Measurements from ENCODE around the gene MYH7.
"Not testable (repeated sequence)": the region's sequence is repeated elsewhere in the genome, so short reads cannot be mapped to it uniquely, and the experiment has no call there.

MYH7 gene

DNA sequence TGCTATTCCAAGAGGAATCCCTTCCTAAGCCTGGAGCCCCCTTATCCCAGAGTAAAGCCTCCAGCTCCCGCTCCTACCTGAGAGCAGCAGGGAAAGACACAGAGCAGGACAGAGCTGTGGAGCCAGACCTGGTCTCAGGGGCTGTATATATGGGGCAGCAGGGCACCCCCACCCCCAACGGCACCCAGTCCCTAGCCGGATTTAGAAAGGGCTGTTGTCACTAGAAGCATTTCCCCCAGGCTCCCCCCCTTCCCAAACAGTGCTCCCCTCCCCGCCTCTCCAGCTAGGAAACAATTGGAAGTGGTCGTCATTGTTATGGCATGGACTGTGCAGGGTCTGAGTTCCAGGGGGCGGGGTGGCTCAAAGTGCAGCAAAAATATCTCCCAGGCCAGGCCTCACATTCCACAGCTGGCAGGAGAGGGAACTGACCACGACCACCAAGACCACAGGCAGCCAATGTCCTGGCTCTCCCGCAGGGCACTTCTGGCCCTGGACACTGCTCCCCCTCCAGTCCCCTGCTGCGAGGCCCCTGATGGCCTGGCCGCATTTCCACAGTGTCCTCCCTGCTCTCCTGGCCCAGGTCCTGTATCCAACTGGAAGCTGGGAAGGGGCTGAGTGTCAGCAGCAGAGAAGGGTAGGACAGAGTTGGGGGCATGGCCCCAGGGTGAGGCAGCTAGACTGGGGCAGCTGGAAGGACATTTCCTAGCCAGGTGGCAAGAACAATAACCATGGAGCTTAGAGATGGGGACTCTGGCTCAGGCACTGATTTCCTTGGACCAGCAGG lies at the start of gene MYH7:
MYH7 (minus strand) TSS at position 118 of the 784 bp plus-strand sequence. CDS start 1,928 bp downstream, outside the sequence.
- no peak for DNase-seq

DNA sequence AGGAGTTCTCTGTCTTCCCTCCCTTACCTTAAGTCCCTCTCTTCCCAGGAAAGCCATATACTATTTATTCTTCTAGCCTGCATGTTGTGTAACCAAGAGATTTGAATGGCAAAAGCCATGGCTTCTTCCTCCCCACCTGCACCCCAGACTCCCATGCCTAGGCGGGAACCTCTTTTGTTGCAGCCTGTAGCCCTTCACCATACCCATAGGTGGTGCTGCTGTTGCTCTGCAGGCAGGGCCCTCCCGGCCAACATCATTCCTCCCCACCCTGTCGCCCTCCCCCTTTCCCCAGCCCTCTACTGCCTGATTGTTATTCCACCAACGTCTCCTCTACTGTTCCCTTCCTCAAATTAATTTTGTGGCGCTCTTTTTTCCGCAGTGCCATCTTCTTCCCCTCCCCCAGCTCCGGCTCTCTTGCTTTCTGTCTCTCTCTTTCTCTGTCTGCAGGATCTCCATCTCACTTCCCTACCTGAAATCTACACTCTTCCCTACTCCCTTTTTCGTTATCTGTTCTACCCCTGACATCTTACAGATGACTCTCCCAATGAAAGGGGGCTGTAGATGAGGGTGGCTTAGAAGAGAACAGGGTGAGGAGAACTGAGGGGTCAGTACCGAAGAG lies 47.9 kb upstream of the MYH7 start:
- peak; percentile 73 for DNase-seq

DNA sequence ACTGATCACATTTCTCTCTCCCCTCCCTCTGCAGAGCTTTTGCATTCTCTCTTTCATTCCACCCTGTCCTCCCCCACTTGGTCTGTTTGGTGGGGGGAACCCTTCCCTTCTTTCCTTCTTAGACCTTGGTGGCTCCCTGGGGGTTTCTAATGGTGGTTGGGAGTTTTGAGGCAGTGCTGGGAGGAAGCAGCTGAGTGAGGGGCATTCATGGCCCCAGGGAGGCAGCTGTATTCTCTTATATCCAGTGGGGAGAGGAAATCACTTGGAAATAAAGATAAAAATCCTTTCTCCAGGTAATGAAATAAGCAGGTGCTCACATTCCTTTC lies 47.3 kb upstream of the MYH7 start:
- no peak for DNase-seq

DNA sequence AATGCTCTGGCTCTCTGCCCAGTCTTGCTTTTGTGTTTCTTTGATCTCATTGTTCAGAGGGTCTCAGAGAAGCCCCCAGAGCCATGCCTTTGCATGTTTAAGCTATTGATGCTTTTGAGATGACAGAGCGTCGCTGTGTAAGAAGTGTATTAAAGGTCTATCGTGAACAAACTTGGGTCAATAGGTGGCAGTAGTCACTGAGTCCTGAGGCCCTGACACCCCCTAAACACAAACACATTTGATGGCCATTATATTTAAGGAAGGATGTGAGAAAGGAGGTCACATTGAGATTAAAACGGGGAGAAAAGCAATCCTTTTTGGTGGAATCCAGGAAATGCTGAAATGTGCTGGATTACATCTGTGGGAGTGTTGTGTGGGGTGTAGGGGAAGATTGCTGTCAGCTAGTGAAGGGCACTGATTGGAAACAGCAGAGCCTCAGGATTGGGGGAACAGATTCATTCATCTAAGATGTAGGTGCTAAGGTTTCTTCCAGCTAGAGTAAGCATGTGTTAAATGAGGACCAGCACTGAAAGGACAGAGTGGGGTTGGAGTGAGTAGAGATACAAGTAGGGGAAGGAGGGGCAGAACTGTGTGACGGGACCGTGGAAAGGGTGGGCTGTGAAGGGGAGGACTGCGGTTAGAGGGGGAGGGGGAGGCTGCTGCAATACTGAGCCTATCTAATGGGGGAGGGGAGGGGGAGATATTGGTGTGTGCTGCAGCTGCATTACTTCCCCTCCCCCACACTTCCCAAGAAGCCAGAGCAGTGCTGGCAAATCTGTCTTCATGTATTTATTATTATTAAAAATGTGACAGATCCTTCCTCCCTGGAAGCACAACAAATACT lies 46.7 kb upstream of the MYH7 start:
- DNase-seq, result no peak

DNA sequence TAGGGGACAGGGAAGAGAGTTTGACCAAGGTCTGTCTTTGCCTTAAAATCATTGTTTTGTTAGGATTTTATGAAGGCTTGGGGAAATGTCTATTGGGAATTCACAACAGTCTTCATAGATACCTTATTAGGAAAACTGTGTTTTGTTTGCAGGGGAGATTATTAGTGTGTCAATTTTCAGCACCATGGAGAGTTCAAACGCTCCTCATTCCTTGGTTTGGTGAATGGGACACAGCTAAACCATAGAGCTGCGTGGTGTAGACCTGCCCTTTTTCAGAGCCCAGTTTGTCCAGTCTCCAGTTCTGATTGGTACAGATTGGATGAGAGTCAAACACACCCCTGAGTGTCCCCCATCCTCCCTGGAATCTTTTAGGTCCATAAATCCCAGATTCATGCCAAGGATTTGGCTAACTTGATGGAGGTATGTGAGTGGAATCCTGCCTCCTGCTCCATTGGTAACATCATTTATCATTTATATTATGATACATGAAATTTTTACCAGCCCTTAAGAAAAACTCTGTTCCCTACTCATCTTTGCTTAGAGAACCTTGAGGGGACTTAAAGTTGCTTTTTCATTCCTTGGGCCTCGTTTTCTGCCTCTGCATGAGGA lies 46.0 kb upstream of the MYH7 start:
- DNase-seq, result no peak

DNA sequence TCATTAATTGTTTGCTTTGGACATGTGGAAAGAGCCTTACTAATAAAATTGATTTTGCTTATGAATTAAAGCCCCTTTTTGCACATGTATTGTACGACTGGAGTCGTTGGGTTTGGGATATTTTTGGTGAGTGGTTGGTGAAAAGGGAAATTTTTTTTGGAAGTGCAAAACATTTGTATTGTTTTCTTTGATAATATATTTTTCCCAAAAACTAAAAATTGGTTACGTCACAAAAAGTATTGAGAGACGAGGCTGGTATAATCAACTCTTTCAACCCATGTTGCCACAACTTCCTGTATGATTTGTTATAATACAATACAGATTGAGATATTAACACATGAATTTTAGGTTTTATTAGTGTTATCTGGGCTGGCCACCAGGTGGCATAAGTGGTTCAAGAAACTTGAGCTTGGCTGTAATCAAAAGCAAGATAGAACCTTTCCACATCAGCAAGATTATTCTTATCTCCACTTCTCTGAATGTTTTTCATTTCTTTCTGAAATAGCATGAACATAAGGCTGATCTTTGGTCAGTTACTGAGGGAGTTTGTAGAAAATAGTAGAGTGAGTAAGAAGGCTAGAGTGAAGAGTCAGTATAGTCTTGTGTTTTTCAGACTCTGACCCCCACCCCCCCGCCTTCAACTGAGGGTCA lies 42.8 kb upstream of the MYH7 start:
- peak; percentile 30 for DNase-seq

DNA sequence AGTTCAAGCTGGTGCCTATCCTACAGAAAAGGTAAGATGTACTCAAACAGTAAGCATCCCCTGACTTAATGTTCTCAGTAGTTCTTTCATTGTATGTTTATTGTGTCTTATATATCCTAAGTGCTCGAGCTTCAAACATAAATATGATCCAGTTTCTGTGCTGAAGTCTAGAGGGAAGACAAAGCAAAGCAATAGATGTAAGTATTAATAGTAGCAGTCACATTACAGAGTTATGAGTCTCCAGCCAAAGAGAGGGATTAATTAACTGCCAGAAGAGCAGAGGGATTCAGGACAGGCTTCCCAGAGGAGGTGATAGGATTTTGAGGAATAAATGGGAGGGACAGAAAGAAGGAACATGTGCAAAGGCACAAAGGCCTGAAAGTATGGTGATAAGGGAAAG lies 35.5 kb upstream of the MYH7 start:
- no peak for DNase-seq

DNA sequence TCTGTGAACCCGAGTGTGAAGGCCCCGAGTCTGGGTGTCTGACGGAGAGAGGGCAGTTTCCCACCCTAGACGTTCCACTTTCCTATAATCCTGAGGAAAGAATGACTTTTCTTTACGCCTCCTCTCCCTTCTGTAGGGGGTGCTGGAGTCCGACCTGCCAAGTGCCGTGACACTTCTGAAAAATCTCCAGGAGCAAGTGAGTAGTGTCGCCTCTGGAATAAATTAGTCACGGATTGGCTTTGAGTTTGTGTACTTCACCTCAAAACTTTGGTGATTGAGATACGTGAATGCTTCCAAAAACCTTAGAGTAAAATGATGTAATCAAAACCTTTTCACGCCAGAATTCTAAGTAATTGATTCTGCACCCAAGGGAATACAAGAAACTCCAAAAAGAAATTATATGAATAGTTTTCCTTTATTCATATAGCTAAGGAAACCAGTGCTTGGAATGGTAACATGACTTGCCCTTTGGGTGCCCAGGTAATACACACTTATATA lies 34.5 kb upstream of the MYH7 start:
- no peak for DNase-seq

DNA sequence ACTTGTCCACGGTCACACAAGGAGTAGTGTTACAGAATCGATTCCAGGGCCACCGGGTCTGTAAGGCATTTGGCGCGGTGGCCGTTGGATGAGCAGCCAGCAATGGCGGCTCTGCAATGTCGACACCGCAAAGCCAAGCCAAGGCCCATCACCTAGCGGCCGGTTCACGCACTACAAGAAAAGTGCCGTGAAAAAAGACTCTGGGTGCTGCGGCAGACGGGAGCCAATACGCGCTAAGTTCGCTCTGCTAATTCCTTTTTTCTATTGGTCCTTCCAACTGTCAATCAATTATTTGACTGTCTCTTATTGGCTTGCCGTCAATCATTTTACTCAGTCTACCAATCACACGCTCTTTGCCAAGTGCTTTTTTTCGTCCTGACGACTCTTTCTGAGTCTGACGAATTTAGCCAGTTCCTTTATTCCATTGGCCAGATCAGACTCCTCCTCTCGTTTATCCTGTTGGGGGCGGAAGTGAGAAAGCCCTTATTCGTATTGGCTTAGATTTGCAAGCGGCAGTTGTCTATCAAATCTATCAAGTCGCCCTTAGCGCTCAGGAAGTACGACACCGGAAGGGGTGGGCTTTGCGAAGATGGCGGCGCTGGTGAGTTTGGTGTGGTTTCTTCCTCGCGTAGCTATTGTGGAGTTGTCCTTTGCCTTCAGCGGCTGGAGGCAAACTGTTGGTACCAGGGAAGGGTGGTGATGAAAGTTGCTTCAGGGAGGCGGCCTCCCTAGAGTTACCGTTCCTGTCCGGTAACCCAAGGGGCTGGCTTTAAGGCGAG lies 33.9 kb upstream of the MYH7 start, which contains the start of gene NGDN:
NGDN (plus strand) TSS at position 577 of the 779 bp plus-strand sequence; CDS start at position 590, 13 bp downstream.
- DNase-seq, result peak; percentile 100

DNA sequence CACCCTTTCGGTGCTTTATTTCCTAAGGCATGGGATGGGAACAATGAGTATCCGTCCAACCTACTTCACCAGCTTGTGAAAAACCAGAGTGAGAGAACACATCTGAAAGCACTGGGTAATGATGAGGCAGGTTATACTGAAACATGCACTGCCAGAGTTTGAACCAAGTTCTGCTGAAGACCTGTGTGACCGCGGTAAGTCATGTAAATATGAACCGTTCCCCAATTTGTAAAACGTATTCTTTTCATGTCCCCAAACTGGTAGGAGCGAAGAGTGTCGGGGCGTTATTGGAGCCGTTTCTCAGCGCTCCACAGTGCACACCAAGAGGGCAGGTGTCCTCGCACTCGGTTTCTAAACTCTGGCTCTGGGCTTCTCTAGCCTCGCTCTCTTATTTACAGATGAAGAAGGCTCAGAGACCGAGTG lies 33.3 kb upstream of the MYH7 start:
- DNase-seq, result no peak

DNA sequence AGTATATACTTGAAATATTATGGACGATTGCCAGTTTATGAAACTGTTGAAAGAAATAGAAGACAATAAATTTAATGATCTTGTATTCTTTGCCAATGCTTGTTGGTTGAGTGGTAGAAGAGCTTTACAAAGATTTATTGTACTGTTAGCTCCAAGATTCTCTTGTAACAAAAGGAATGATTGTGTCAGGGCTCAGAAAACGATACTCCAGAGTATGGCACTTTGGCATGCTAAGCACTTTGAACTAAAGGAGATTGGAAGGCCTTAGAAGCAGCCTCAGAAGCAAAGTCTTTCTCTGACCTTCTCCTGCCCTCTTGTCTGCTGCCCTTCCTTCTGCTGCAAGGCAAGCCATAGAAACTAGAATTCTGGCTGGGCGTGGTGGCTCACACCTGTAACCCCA lies 29.8 kb upstream of the MYH7 start:
- DNase-seq, result no peak

DNA sequence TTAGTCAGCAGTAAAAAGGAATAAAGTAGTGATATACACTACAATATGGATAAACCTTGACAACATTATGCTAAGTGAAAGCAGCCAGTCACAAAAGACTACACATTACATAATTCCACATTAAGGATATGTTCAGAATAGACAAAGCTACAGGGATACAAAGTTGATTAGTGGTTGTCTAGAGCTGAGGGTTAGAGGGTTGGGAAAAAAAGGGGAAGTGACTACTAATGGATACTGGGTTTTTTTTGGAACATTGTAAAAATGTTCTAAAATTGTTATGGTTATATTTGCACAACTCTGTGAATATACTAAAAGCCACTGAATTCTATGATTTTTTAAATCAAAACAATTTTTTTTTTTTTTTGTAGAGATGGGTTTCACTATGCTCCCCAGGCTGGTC lies 29.2 kb upstream of the MYH7 start:
- DNase-seq, result no peak

DNA sequence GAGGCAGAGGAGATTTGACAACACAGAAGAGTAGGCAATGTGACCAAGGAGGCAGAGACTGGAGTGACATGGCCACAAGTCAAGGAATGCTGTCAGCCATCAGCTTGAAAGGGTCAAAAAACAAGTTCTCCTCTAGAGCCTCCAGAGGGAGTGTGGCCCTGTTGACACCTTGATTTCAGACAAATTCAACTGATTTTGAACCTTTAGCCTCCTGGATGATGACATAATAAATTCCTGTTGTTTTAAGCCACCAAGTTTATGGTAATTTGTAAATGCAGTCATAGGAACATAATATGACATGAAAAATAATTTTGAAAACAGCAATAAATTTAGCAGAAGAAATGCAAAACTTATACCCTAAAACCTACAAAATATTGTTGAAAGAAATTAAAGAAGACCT lies 25.5 kb upstream of the MYH7 start:
- DNase-seq, result no peak

DNA sequence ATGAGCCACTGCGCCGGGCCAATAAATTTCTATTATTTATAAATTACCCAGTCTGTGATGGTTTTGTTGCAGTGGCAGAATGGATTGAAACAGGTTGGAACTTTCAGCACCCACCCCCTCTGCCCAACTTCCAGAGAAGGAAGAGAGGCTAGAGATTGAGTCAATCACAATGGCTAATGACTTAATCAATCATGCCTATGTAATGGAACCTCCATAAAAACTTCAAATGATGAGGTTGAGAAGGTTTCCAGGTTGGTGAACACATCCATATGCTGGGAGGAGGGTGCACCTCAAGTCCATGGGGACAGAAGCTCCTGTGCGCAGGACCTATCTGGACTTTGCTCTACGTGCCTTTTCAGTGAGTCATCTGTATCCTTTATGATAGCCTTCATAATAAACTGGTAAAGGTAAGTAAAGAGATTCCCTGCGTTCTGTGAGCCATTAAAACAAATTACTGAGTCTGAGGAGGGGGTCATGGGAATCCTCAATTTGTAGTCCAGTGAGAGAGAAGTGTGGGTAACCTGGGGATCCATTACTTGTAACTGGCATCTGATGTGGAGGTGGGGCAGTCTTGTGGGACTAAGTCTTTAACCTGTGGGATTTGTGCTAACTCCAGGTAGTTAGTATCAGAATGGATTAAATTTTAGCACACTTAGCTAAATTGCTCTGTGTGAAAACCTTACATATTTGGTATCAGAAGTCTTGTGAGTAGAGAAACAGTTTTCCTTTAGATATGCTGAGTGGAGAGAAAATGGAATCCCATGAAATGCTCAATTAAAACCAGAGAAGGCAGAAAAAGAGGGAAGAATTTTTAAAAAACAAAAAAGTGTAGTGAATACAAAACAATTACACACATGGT lies 22.4 kb upstream of the MYH7 start:
- DNase-seq, result no peak

DNA sequence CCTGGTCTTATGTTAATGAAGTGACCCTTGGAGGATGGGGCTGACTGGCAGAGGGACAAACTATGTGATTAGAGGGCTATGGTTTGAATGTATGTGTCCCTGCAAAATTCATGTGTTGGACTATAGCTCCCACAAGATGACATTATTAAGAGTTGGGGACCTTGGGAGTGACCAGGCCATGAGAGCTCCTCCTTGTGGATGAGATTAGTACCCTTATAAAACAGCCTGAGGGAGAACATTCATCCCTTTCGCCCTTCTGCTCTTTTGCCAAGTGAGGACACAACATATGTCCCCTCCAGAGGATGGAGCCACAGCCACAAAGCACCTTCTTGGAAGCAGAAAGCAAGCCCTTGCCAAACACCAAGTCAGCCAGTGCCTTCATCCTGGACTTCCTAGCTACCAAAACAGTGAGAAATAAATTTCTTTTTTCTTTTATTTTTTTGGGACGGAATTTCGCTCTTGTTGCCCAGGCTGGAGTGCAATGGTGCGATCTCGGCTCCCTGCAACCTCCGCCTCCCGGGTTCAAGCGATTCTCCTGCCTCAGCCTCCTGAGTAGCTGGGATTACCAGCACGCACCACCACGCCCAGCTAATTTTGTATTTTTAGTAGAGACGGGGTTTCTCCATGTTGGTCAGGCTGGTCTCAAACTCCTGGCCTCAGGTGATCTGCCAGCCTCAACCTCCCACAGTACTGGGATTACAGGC lies 21.6 kb upstream of the MYH7 start:
- not testable (repeated sequence) for DNase-seq

DNA sequence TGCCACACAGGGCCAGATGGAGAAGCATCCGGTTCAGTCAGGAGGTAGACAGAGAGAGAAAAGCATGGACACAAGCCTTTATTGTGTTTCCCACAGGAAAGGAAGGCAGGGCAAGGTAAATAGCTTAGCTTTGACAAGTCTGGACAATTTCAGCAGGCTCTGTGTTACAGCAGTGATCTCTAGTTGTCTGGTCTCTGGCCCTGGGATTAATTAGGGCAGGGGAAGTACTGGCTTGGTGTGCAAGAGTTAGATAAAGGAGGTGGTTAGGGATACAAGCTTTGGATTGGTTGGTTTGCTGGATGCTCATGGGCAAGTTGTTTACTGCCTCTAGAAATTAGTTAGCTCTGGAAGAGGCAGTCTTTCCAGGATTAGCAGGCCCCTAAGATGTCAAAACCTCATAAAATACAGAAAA lies 19.0 kb upstream of the MYH7 start:
- DNase-seq, result no peak

DNA sequence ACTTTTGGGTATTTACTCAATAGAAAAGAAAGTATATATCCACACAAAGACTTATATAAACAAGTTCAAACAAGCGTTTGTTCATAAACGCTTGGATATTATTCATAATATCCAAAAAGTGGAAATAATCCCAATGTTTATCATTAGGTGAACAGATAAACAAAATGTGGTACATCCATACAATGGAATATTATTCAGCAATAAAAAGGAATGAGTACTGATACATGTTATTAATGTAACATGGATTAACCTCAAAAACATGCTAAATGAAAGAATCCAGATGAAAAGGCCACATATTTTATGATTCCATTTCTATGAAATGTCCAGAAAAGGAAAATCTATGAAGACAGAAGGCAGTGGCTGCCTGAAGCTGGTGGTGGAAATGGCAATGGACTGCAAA lies 16.8 kb upstream of the MYH7 start:
- no peak for DNase-seq

DNA sequence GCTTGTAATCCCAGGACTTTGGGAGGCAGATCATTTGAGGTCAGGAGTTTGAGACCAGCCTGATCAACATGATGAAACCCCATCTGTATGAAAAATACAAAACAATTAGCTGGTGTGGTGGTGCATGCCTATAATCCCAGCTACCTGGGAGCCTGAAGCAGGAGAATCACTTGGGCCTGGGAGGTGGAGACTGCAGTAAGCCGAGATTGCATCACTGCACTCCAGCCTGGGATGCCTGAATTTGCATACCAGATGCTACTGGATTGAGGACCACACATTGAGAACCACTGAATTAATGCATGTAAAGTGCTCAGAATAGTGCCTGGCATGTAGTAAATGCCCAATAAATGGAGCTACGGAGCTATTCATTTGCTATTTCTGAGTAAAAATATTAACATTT lies 14.9 kb upstream of the MYH7 start:
- no peak for DNase-seq

DNA sequence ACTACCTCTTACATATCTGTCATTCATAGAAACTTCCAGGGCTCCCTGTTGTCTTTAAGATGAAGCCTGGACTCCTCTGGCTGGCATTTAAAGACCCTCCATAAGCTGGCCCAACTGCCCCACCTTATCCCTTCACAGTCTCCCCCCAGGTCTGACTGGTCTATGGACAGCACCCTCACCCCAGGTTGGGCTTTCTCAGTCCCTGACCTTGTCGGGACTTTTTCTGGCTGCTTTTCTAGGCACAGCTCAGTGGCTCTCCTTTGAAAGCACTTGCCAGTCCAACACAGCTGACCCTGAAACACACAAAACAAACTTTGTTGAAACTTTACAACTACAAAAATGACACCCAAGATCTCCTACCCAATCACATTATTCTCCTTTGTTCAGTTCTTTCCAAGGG lies 13.9 kb upstream of the MYH7 start:
- DNase-seq, result no peak
